Measurements from ENCODE around the gene DHRSX. TPM values are rescaled to one million over a fixed set of nuclear protein-coding genes. Genes with fewer than 3 reads are reported as not detected.

DHRSX gene
- total and polyA plus RNA-seq, 9 of the 15 experiments (the other 6 are each of a cell fraction or from before 2014, with no cell fraction given): 0.59 to 11.0 (median 6.2) TPM

DNA sequence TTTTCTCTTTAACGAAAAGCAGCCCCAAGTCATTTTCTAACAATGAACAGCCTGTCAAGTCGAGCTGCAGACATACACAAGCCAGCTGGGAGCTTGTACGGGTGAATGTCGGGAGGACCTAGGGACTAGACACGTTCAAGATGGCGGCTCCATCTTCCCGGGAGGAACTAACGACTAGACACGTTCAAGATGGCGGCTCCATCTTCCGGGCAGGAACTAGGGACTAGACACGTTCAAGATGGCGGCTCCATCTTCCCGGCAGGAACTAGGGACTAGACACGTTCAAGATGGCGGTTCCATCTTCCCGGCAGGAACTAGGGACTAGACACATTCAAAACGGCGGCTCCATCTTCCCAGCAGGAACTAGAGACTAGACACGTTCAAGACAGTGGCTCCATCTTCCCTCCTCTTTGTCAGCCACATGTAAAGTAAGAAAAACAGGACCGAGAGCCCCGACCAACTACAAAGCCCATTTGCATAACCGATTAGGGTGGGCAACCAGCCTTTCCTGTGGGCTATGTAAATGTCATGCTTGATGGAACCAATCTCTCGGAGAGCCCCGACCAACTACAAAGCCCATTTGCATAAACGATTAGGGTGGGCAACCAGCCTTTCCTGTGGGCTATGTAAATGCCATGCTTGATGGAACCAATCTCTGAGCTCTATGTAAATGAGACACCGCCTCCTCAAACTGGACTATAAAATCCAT is 175.5 kb downstream of the DHRSX start (continued):
- TF ChIP-seq, protein P1, sequence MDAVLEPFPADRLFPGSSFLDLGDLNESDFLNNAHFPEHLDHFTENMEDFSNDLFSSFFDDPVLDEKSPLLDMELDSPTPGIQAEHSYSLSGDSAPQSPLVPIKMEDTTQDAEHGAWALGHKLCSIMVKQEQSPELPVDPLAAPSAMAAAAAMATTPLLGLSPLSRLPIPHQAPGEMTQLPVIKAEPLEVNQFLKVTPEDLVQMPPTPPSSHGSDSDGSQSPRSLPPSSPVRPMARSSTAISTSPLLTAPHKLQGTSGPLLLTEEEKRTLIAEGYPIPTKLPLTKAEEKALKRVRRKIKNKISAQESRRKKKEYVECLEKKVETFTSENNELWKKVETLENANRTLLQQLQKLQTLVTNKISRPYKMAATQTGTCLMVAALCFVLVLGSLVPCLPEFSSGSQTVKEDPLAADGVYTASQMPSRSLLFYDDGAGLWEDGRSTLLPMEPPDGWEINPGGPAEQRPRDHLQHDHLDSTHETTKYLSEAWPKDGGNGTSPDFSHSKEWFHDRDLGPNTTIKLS (IDR thresholded peaks at IDR 0.05; ENCODE audit: borderline replicate concordance, low read depth): no peak
- TF ChIP-seq HCFC1 (IDR thresholded peaks at IDR 0.05; ENCODE audit: low read depth, low read length) (peak; percentile 86), E2F3 (CRISPR knock-in tag; IDR thresholded peaks at IDR 0.05) (no peak), YY1 (IDR thresholded peaks at IDR 0.05; ENCODE audit: borderline replicate concordance in 1 of 3, control insufficient read depth in 1 of 3, extremely low read depth in 1 of 3, insufficient read depth in 3 of 3, insufficient read length in 1 of 3, insufficient replicate concordance in 2 of 3, low read depth in 1 of 3, low read length in 2 of 3) (peak; percentile 88 to 99 (median 98)), DDX20 (tag; IDR thresholded peaks at IDR 0.05; ENCODE audit: low read depth) (no peak), MAFG (tag; conservative IDR thresholded peaks at IDR 0.05) (no peak), PHF8 (IDR thresholded peaks at IDR 0.05; ENCODE audit: borderline replicate concordance, low read length) (peak; percentile 44; the same call in 1 of the 2 replicates), RB1 (IDR thresholded peaks at IDR 0.05; ENCODE audit: low read depth) (no peak), EHMT2 (IDR thresholded peaks at IDR 0.05) (no peak), KAT7 (CRISPR knock-in tag; IDR thresholded peaks at IDR 0.05; ENCODE audit: borderline replicate concordance) (no peak), ZNF766 (CRISPR knock-in tag; conservative IDR thresholded peaks at IDR 0.05) (peak; percentile 69), SIX5 (IDR thresholded peaks at IDR 0.05; ENCODE audit: borderline replicate concordance in 1 of 2, insufficient read depth in 1 of 2, low read depth in 1 of 2, low read length in 2 of 2) (peak; percentile 29 to 51; a peak in 2 of 4 replicates), NFIX (CRISPR knock-in tag; IDR thresholded peaks at IDR 0.05; ENCODE audit: low read depth) (no peak), NR2C1 (IDR thresholded peaks at IDR 0.05) (no peak), NR2C1 (tag; IDR thresholded peaks at IDR 0.05) (0 out of 2 replicates have a peak, but pooled peaks have one; percentile 24), RBM17 (IDR thresholded peaks at IDR 0.05; ENCODE audit: borderline replicate concordance, low read depth, low read length) (no peak), JUND (IDR thresholded peaks at IDR 0.05; ENCODE audit: borderline replicate concordance, low read depth, low read length) (no peak), JUND (tag; IDR thresholded peaks at IDR 0.05; ENCODE audit: borderline replicate concordance, low read depth, low read length) (no peak; the same call in 2 of the 3 replicates), XRCC4 (IDR thresholded peaks at IDR 0.05; ENCODE audit: extremely low read depth, insufficient read depth, insufficient read length) (no peak)
- TF ChIP-seq, protein P2, sequence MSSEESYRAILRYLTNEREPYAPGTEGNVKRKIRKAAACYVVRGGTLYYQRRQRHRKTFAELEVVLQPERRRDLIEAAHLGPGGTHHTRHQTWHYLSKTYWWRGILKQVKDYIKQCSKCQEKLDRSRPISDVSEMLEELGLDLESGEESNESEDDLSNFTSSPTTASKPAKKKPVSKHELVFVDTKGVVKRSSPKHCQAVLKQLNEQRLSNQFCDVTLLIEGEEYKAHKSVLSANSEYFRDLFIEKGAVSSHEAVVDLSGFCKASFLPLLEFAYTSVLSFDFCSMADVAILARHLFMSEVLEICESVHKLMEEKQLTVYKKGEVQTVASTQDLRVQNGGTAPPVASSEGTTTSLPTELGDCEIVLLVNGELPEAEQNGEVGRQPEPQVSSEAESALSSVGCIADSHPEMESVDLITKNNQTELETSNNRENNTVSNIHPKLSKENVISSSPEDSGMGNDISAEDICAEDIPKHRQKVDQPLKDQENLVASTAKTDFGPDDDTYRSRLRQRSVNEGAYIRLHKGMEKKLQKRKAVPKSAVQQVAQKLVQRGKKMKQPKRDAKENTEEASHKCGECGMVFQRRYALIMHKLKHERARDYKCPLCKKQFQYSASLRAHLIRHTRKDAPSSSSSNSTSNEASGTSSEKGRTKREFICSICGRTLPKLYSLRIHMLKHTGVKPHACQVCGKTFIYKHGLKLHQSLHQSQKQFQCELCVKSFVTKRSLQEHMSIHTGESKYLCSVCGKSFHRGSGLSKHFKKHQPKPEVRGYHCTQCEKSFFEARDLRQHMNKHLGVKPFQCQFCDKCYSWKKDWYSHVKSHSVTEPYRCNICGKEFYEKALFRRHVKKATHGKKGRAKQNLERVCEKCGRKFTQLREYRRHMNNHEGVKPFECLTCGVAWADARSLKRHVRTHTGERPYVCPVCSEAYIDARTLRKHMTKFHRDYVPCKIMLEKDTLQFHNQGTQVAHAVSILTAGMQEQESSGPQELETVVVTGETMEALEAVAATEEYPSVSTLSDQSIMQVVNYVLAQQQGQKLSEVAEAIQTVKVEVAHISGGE (CRISPR knock-in tag; IDR thresholded peaks at IDR 0.05): peak in 1 of 3 experiments; percentile 75; a peak in 2 of 6 replicates
